K562 (cell line): ENCODE data around the gene TBC1D1.
"Not testable (repeated sequence)": the region's sequence is repeated elsewhere in the genome, so short reads cannot be mapped to it uniquely, and the experiment has no call there.

Experiments
- CTCF ChIP-seq, 3 experiments: IDR thresholded peaks in 2 of 3; conservative IDR thresholded peaks in 1 of 3; 2 replicates each; pipeline ENCODE4 v1.5.1; 2011 to 2012; ENCODE audit warnings: low read length in 3 of 3, mild to moderate bottlenecking in 3 of 3, control low read depth in 2 of 3, improper control_type of control experiment in 1 of 3, inconsistent platforms in 1 of 3, low read depth in 1 of 3, mixed read lengths in 1 of 3, moderate library complexity in 1 of 3; ENCODE audit not compliant: insufficient read depth in 2 of 3
- ELK1 ChIP-seq: sonication (generic); formaldehyde crosslinking; IDR thresholded peaks from 2 replicates; pipeline ENCODE4 v1.8.1; 2022; ENCODE audit warnings: missing genetic modification reagents
- EZH2 ChIP-seq: IDR thresholded peaks from 2 replicates; pipeline ENCODE4 v1.6.1; 2012; ENCODE audit warnings: low read depth, mild to moderate bottlenecking, inconsistent platforms, low read length, borderline replicate concordance
- GMEB1 ChIP-seq: fragments of 250-450 bp; sonication (Bioruptor Pico); IDR thresholded peaks from 2 replicates; pipeline ENCODE4 v1.4.0; 2020; ENCODE audit warnings: mild to moderate bottlenecking
- HMGXB4 ChIP-seq: sonication (generic); formaldehyde crosslinking; IDR thresholded peaks from 2 replicates; pipeline ENCODE4 v1.8.1; 2023; ENCODE audit warnings: mild to moderate bottlenecking, missing genetic modification reagents
- KAT8 ChIP-seq: fragments of 450-650 bp; IDR thresholded peaks from 2 replicates; pipeline ENCODE4 v1.6.1; 2016; ENCODE audit warnings: low read depth, mild to moderate bottlenecking
- KDM1A ChIP-seq, 2 experiments: fragments of 450-650 bp; IDR thresholded peaks; 2 replicates each; pipeline ENCODE4 v1.6.1; 2016; ENCODE audit warnings: mild to moderate bottlenecking in 2 of 2
- NFATC3 ChIP-seq: fragments of 450-650 bp; IDR thresholded peaks from 2 replicates; pipeline ENCODE4 v1.6.1; 2017; ENCODE audit warnings: mild to moderate bottlenecking
- RFX5 ChIP-seq: IDR thresholded peaks from 2 replicates; pipeline ENCODE4 v1.6.1; 2011; ENCODE audit warnings: low read depth, mild to moderate bottlenecking, improper control_type of control experiment, low read length
- SREBF2 ChIP-seq: sonication (generic); formaldehyde crosslinking; IDR thresholded peaks from 2 replicates; pipeline ENCODE4 v1.4.0; 2020; ENCODE audit warnings: mild to moderate bottlenecking, missing genetic modification reagents
- STAT5A ChIP-seq: IDR thresholded peaks from 2 replicates; pipeline ENCODE4 v1.6.1; 2012; ENCODE audit warnings: low read length, inconsistent platforms, borderline replicate concordance
- TCF7L2 ChIP-seq: fragments of 150-350 bp; IDR thresholded peaks from 2 replicates; pipeline ENCODE4 v1.6.1; 2016; ENCODE audit warnings: low read depth, mild to moderate bottlenecking, low read length, moderate library complexity
- USF2 ChIP-seq: sonication (generic); formaldehyde crosslinking; IDR thresholded peaks from 2 replicates; pipeline ENCODE4 v1.5.0; 2020; ENCODE audit warnings: missing genetic modification reagents

- TF ChIP-seq USF2; SREBF2 (CRISPR knock-in tag); TCF7L2; KAT8; RFX5; ELK1 (CRISPR knock-in tag); EZH2; HMGXB4 (CRISPR knock-in tag); CTCF (IDR thresholded peaks at IDR 0.05 in 2 of 3, conservative IDR thresholded peaks at IDR 0.05 in 1 of 3; ENCODE audit: insufficient read depth in 2 of 3, low read depth in 1 of 3, low read length in 3 of 3); STAT5A; NFATC3; GMEB1 (CRISPR knock-in tag); KDM1A (IDR thresholded peaks at IDR 0.05): not testable (repeated sequence)
These were observed 32.2 kb downstream of the TBC1D1 start for GRCh38 chr4:37923089-37923488.
